ENCODE measurements around the gene HTR3A.

HTR3A gene

DNA sequence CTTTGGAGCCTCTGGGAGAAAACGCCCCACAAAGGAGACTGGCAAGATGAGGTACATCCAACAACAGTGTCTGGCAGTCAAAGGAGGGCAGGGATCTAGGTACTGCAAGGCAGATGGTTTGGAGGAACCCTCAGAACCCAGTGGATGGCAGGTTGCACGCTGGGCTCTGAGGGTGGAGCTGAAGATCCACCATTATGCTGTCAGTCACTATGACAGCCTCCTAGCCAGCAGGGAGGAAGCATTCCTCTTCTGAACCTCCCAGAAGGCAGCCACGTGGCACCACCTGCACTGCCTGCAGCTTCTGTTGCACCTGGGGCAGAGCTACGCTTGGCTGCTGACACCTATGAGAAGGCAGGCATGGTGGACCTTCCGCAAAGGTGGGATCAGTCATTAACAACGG lies 40.2 kb downstream of the HTR3A start:
- DNase-seq (ENCODE audit: low read depth) = no peak
- TF ChIP-seq CTCF (conservative IDR thresholded peaks at IDR 0.05; ENCODE audit: low read depth, low read length) = no peak
- H3K4me3 ChIP-seq (ENCODE audit: low read length) = no peak overlapping the region

- no peak for DNase-seq (ENCODE audit: low read depth)
- no peak for TF ChIP-seq CTCF (conservative IDR thresholded peaks at IDR 0.05; ENCODE audit: low read depth, low read length)
- H3K4me3 ChIP-seq (ENCODE audit: low read length) = no peak overlapping the region
Observed at GRCh38 chr11:114016986-114017385, 42.1 kb downstream of the HTR3A start.

GRCh38 chr11:114017723-114018122 lies 42.8 kb downstream of the HTR3A start:
- no peak overlapping the region for H3K4me3 ChIP-seq (ENCODE audit: low read length)
- DNase-seq (ENCODE audit: low read depth) = no peak
- no peak for TF ChIP-seq CTCF (conservative IDR thresholded peaks at IDR 0.05; ENCODE audit: low read depth, low read length)

GRCh38 chr11:114019046-114019445 lies 44.1 kb downstream of the HTR3A start:
- no peak for TF ChIP-seq CTCF (conservative IDR thresholded peaks at IDR 0.05; ENCODE audit: low read depth, low read length)
- DNase-seq (ENCODE audit: low read depth) = no peak
- H3K4me3 ChIP-seq (ENCODE audit: low read length) = no peak overlapping the region

GRCh38 chr11:114019574-114019973 lies 44.7 kb downstream of the HTR3A start:
- H3K4me3 ChIP-seq (ENCODE audit: low read length) = no peak overlapping the region
- no peak for DNase-seq (ENCODE audit: low read depth)
- TF ChIP-seq CTCF (conservative IDR thresholded peaks at IDR 0.05; ENCODE audit: low read depth, low read length) = no peak

DNA sequence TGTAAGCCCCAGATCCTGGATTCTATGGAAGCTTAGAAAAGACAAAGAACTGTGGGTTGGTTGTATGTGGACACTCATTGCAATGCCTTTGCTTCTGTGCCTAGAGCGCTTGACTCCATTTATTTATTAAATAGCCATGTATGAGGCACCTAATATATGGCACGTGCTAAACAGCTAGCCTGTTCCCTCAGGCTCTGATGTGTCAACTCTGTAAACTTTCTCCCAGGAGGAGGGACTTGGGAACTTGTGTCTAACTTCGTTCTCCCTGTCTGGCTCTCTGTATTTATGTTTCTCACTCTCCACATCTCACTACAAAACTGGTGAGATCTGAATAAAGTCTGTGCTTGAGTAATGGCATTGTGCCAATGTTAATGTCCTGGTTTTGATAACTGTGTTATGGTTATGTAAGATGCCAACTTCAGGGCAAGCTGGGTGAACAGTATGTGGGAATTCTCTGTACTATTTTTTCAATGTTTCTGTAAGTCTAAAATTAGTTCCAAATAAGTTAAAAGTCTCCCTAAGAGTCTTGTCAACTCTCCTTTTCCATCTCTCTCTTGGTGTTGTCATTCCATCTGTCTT lies 50.5 kb downstream of the HTR3A start:
- DNase-seq (ENCODE audit: low read depth) = no peak
- TF ChIP-seq CTCF (conservative IDR thresholded peaks at IDR 0.05; ENCODE audit: low read depth, low read length) = no peak
- H3K4me3 ChIP-seq (ENCODE audit: low read length) = no peak overlapping the region

DNA sequence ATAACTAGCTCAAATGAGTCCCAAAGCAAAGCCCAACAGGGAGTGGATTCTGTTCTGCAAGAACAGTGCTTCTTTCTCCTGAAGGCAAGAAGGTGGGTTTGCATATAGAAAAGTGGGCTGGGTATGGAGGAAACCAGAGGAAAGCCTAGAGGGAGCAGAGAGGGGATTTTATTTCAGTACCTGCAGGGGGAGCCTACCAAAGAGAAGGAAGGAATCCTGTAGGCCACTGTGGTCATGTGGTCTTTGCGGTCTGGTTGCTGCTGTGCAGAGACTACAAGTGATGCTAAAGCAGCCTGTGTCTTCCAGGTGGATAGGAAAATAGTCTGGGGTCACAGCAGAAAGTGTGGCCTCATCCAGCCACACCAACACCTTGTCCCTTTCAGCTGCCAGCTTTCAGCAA lies 51.4 kb downstream of the HTR3A start:
- DNase-seq (ENCODE audit: low read depth) = no peak
- TF ChIP-seq CTCF (conservative IDR thresholded peaks at IDR 0.05; ENCODE audit: low read depth, low read length) = peak; percentile 18
- no peak overlapping the region for H3K4me3 ChIP-seq (ENCODE audit: low read length)

Data from retinal pigment epithelial cell (primary cell).